HT1080 (cell line): ENCODE measurements around the gene DHRS7. TPM values are rescaled to one million over a fixed set of nuclear protein-coding genes. Genes with fewer than 3 reads are reported as not detected.
"Not testable (repeated sequence)": the region's sequence is repeated elsewhere in the genome, so short reads cannot be mapped to it uniquely, and the experiment has no call there.

ENCODE experiments used
- DNase-seq: peaks from one replicate; pipeline ENCODE4 v3.0.0-alpha.2; 2015; ENCODE audit warnings: low read depth
- total RNA-seq: library from RNA; depleted of rRNA; stranded (reverse); fragments of >200 nt; shearing (Covaris generic); gene quantifications from 2 replicates; pipeline ENCODE4 v1.2.3, GENCODE V29; 2014; rRNA removed

Gene DHRS7
- total RNA-seq, 1 experiment from 2014 or later = 64.8 TPM

DNA sequence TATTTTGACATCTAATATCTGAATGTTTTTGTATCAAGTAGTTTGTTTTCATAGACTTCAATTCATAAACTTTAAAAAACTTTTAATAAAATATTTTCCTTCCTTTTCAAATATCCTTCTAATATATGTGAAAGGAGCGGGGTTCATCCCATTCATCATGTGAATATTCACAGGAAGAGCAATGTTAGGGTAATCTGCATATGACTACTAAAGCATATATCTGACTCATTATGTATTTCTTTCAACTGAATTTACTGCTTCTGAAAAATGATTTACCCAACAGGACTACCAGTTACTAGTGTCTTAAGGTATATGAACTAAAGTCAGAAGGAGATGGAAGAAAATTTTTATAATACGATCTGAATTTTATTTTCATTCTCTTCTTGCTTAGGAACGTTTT is 30.5 kb downstream of the DHRS7 start:
- DNase-seq = no peak

DNA sequence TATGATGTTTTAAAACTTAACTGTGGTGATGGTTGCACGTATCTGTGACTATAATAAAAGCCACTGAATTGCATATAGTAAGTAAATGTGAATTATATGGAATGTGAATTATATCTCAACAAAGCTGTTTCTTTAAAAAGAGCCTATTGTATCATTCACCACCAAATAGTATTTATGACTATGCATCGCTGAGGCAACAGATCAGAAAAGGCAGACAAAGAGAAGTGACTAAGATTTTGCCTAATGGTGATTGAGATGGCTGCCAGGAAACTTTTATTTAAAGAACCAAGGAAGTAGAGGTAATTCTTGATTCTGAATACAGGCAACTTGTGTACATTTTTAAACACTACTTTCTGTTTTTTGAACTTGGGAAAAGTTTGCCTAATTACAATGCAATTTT is 31.7 kb downstream of the DHRS7 start:
- no peak for DNase-seq

DNA sequence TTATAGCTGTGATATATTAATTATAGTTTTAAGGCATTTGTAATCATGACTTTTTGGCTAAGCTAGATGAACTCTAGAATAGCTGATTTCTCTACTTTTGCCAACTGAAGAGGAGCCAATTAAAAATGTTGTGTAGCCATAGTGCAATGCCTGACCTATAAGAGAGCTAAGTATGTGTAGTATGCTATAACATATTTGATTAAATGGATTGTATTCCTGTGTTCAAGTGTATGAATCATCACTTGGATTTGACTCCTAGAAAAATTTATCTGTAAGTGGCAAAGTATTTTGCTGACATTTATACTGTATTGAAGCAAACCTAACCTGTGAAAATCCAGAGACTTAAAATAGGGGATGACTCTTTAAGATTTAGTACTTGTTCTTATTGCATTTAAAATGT is 39.3 kb downstream of the DHRS7 start:
- no peak for DNase-seq

DNA sequence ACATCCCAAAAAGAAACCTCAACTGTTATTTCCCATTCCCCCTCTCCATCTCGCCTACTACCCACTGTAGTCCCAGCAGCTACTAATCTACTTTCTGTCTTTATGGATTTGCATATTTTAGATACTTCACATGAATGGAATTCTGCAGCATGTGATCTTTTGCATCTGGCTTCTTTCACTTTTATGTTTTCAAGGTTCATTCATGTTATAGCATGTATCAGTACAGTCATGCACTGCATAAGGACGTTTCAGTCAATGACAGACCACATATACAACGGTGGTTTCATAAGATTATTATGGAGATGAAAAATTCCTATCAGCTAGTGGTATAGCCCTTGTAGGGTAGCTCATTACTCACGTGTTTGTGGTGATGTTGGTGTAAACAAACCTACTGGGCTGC is 49.0 kb downstream of the DHRS7 start:
- DNase-seq = no peak

DNA sequence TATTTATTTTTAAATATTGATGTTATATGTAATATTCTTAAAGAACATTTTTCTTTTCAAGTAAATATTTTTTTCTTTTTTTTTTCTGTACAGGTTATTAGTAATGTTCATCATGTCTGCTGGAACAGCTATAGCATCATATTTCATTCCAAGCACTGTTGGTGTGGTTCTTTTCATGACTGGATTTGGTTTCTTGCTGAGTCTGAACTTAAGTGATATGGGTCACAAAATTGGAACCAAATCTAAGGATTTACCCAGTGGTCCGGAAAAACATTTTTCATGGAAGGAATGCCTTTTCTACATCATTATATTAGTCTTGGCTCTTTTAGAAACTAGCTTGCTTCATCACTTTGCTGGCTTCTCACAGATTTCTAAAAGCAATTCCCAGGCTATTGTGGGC is 50.3 kb downstream of the DHRS7 start:
- no peak for DNase-seq

DNA sequence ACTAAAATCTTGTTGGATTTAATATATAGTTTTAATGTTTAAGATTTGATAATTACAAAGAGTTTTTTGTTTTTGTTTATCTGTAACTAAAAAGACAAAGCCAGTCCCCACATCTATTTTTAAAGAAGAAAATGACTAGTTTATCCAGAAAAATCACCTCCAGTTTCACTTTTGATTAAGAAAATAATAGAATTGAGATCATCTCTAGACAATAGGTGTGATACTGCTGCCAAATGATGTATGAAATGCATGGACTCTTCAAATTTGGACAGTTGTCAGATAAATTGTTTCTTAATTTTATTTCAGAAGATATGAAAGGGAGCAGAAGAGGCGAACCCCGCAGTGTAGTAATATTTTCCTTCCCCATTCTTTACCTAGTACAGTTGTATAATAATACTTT is 53.5 kb downstream of the DHRS7 start:
- DNase-seq = no peak

DNA sequence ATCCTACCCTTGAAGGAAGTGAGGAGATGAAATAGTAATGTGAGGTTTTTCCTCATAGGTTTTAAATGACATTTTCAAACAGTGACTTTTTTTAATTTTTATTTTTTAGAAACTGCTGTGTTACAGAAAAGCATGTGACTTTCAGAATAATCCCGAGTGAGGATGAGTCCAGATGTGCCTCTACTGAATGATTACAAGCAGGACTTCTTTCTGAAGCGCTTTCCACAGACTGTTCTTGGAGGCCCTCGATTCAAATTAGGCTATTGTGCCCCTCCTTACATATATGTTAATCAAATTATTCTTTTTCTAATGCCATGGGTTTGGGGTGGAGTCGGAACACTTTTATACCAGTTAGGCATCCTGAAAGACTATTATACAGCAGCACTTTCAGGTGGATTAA is 57.7 kb downstream of the DHRS7 start:
- no peak for DNase-seq

DNA sequence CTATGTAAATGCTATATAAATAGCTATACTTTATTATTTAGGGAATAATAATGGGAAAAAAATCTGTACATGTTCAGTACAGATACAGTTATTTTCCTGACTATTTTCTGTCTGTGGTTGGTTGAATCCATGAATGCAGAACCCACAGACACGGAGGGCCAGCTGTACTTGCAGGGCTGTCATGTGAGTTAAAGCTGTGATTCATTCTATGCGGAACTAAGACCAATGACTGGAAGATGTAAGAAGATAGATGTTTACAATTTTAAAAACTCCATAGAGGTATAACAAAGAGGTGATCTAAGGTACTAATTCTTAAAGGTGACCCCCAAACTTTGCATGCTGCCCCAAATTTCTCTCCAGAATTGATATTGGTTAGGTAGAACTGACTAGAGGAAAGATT is 58.9 kb downstream of the DHRS7 start:
- DNase-seq = peak; percentile 23

DNA sequence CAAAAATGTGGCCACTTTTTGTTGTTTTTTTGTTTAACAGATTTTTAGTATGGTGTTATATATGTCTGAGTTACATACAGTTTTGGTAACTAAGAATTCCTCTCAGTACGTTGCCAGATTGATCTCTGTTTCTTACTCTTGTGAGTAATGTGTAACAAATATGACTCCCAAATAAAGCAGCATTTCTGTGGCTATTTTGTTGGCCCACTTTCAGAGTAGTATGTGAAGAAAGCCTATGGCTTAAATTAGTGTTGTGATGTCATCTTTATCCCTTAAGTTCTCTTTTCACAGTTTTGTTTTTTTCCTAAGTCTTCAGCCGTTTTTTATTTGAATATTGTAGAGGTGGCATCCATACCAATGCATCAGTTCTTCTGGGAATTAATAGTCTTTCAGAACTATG is 62.8 kb downstream of the DHRS7 start:
- DNase-seq = no peak

DNA sequence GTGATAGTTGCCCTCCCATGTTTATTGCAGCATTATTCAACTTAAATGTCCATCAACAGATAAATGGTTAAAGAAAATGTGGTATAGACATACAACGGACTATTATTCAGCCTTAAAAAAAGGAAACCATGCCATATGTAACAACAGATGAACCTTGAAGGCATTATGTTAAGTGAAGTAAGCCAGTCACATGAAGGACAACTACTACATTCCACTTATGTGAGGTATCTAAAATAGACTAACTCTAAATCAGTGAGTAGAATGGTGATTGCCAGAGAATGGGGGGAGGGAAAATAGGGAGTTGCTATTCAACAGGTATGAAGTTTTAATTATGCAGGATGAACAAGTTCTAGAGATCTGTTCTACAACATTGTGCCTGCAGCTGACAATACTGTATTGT is 63.4 kb downstream of the DHRS7 start:
- DNase-seq = no peak

DNA sequence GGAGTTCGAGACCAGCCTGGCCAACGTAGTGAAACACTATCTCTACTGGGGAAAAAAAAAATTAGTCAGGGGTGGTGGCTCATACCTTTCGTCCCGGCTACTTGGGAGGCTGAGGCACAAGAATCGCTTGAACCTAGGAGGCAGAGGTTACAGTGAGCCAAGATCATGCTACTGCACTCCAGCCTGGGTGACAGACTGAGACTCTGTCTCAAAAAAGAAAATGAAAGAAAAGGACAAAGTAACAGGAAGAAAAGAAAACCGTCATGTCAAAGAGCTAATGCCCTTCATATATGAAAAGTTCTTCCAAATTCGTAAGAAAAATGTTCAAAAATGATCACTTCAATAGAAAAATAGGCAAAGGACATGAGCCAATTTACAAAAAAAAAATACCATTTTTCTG is 65.3 kb downstream of the DHRS7 start:
- DNase-seq = not testable (repeated sequence)

DNA sequence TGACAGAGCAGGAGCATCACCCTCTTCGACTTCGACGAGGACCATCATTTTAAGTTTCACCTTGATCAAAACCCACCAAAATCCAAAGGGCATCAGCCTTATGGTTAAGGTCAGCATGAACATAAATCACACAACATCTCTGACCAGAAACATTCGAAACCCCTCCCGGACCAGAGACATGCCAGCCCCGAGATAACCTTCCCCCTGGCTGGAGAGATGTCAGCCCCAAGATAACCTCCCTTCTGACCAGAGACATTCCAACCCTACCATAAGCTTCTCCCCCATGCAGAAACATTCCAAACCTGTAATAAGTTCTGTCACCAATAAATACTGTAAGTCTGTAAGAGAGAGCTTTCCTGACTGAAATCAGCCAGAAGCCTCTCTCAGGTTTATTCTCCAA is 67.2 kb downstream of the DHRS7 start:
- no peak for DNase-seq

DNA sequence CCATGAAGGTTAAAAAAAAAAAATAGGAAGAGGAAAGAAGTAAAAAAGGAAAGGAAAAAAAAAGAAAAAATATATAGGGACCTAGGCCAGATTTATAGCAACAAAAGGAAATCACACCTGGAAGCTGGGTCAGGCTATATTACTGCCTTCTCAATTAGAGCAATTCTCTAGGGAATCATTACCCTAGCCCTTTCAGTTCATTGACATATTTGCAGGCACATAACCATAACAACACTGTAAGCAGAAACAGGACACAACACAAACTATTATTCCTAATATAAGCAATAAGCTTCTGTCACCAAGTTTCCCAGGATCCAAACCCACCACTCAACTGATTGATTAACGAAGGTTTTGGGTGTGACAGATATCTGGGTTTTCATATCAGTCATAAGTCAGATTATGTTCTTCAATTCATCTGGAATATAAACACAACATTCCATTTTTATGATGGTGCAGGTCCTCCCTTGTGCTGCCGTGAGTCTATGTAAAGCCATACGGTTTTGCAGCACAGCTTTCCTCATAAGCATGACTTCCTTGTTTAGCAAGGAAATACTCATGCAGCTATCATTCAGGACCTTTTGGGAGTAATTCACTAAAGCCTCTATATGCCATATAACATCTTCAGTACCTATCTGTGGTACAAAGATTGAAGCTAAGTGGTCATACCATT is 69.3 kb downstream of the DHRS7 start:
- DNase-seq = no peak

DNA sequence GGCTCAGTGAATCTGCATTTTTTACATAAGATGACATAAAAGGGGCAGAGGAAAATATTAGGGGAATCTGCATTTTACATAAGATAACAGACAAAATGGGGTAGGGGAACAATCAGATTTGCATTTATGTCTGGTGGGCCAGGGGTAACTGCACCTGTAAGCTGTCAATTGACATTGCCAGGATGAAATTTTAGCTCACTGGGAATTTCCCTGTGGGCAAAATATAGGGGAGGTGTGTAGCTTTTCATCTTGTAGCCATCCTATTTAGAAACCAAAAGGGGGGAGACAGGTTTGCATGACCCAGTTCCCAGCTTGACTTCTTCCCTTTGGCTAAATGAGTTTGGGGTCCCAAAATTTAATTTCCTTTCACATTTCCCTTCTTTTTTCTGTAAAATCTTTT is 70.0 kb downstream of the DHRS7 start:
- DNase-seq = no peak

DNA sequence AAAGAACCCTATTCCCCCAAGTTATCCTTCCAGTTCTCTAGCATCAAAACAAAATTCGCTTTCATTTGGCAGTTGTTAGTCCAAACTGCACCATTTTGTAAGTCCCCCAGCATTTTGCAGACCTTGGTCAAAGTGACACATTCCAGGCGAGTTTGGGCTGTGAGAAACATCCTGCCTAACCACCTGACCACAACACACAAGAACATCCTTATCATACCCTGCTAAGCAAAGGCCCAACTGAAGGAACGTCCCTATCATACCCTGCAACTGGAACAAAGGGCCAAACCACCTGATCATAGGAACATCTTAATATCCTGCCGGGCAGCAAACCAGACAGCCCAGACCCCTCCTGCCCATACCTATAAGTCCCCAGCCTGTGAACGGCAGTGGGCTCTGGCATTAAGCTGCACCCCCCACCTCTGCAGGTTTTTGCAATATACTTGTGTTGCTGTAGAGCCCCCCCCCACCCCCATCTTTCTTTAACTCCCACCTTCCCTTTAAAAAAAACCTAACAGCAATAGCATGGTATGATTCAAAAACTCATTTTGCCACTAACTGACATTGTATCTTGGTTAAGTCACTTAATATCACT is 70.8 kb downstream of the DHRS7 start:
- peak; percentile 93 for DNase-seq

Other genes starting within 250 kb of the DHRS7 start
- gene LRRC9, start 245.3 kb downstream of the DHRS7 start, total RNA-seq = not detected in 2 replicates
- gene PCNX4, start 73.5 kb downstream of the DHRS7 start, total RNA-seq = 62.1 and 67.3 TPM in 2 replicates
- gene PPM1A, start 83.8 kb upstream of the DHRS7 start, total RNA-seq = 11.1 and 14.2 TPM in 2 replicates